ENCODE results near the gene CT47A7. TPM values are rescaled to one million over a fixed set of nuclear protein-coding genes. Genes with fewer than 3 reads are reported as not detected.
"Not testable (repeated sequence)": the region's sequence is repeated elsewhere in the genome, so short reads cannot be mapped to it uniquely, and the experiment has no call there.

Gene CT47A7
- total RNA-seq (not detected), polyA plus RNA-seq (not detected)
- long read RNA-seq, donor 1, result 0 reads
- long read RNA-seq, donor 2, result 0 reads
- long read RNA-seq, donor 3, result 0 reads
- long read RNA-seq, donor 4, result 0 reads
- long read RNA-seq, donor 5, result 0 reads
- long read RNA-seq, donor 6, result 0 reads
- long read RNA-seq, donor 7, result 0 reads
- long read RNA-seq, donor 8, result 0 reads
- long read RNA-seq, donor 9, result 0 reads
- long read RNA-seq, donor 10, result 0 reads

DNA sequence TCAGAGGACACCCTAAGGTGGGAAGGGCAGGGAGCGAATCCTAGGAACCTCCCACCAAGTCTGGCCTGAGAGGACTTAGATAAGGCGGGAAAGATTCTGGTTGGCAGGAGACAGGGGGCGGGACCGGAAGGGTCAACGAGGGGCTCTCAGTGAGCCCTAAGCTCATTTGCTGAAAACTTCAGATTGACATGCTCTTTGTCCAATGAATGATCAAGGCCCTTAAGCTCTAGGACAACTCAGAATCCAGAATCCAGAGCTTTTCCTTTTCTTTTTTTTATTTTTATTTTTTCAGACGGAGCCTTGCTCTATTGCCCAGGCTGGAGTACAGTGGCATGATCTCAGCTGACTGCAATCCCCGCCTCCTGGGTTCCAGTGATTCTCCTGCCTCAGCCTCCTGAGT is at the start of gene CT47A7:
TSS of gene CT47A7 (minus strand) at position 101 of the 400 bp plus-strand sequence. CDS start 255 bp downstream, outside the sequence.
- WGBS, result no CpG with 5 or more reads among the region's 7 CpGs

DNA sequence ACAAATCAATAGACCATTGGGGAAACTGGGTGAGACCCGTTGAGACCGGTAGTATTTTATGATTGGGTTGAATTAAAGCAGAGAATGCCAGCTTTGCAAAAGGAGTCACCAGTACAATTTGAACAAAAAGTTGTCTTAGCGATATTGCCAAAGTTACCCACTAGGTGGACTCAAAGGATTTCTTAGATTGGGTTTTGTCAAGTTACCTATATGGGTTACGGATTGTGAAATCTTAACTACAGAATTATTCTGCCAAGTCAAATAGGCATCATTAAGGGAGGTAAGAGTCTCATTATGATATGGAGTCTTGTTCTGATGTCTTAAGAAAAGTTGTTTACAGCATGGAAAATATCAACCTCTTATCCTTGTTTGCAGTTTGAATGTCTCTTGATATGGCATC is 44.2 kb upstream of the CT47A7 start:
- Histone ChIP-seq H3K27ac (ENCODE audit: low read depth in 1 of 2, low read length in 1 of 2) (no peak overlapping the region), H3K4me3 (ENCODE audit: low read length in 2 of 2) (no peak overlapping the region), H3K36me3 (ENCODE audit: control insufficient read depth in 2 of 2, insufficient read depth in 2 of 2, low read length in 1 of 2) (no peaks in the 10 kb centered on the region), H3K27me3 (ENCODE audit: control insufficient read depth in 2 of 2, insufficient read depth in 1 of 2, low read length in 1 of 2) (no peaks in the 10 kb centered on the region), H3K4me1 (ENCODE audit: control insufficient read depth in 2 of 2, insufficient read depth in 2 of 2, low read length in 2 of 2) (no peaks in the 10 kb centered on the region), H3K9me3 (ENCODE audit: control insufficient read depth in 2 of 2, insufficient read depth in 1 of 2, low read length in 1 of 2) (no peaks in the 10 kb centered on the region)
- no peak for DNase-seq (ENCODE audit: low read depth in 6 of 9, low spot score in 9 of 9)
- WGBS, result 68% methylated on average over 4 of the region's 4 CpGs

More for the DNA sequence above, at the start of gene CT47A7:
- not testable (repeated sequence) for H3K4me1 ChIP-seq (ENCODE audit: control insufficient read depth in 2 of 2, insufficient read depth in 2 of 2, low read length in 2 of 2); H3K4me3 ChIP-seq (ENCODE audit: low read length in 2 of 2); H3K27me3 ChIP-seq (ENCODE audit: control insufficient read depth in 2 of 2, insufficient read depth in 1 of 2, low read length in 1 of 2); H3K9me3 ChIP-seq (ENCODE audit: control insufficient read depth in 2 of 2, insufficient read depth in 1 of 2, low read length in 1 of 2); H3K27ac ChIP-seq (ENCODE audit: low read depth in 1 of 2, low read length in 1 of 2); H3K36me3 ChIP-seq (ENCODE audit: control insufficient read depth in 2 of 2, insufficient read depth in 2 of 2, low read length in 1 of 2); DNase-seq (ENCODE audit: low read depth in 6 of 9, low spot score in 9 of 9)

- H3K27me3 ChIP-seq (ENCODE audit: control insufficient read depth in 2 of 2, insufficient read depth in 1 of 2, low read length in 1 of 2), result no peaks in the 10 kb centered on the region
- no peak overlapping the region for H3K27ac ChIP-seq (ENCODE audit: low read depth in 1 of 2, low read length in 1 of 2)
- DNase-seq (ENCODE audit: low read depth in 6 of 9, low spot score in 9 of 9), result no peak
- no peaks in the 10 kb centered on the region for H3K9me3 ChIP-seq (ENCODE audit: control insufficient read depth in 2 of 2, insufficient read depth in 1 of 2, low read length in 1 of 2)
- no peak overlapping the region for H3K4me3 ChIP-seq (ENCODE audit: low read length in 2 of 2)
- 90% methylated on average over 3 of the region's 3 CpGs for WGBS
- no peaks in the 10 kb centered on the region for H3K36me3 ChIP-seq (ENCODE audit: control insufficient read depth in 2 of 2, insufficient read depth in 2 of 2, low read length in 1 of 2)
- no peaks in the 10 kb centered on the region for H3K4me1 ChIP-seq (ENCODE audit: control insufficient read depth in 2 of 2, insufficient read depth in 2 of 2, low read length in 2 of 2)
Measured at GRCh38 chrX:120999413-120999812, 43.0 kb upstream of the CT47A7 start.

DNA sequence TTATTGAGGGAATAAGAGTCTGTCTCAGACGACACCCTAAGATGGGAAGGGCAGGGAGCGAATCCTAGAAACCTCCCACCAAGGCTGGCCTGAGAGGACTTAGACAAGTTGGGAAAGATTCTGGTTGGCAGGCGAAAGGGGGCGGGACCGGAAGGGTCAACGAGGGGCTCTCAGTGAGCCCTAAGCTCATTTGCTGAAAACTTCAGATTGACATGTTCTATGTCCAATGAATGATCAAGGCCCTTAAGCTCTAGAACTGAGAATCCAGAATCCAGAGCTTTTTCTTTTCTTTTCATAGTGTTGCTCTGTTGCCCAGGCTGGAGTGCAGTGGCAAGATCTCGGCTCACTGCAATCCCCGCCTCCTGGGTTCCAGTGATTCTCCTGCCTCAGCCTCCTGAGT is 29.3 kb upstream of the CT47A7 start, which contains the start of gene CT47A1:
TSS of gene CT47A1 (minus strand) at position 101 of the 400 bp plus-strand sequence. CDS start 231 bp downstream, outside the sequence.
- DNase-seq (ENCODE audit: low read depth in 6 of 9, low spot score in 9 of 9); H3K4me3 ChIP-seq (ENCODE audit: low read length in 2 of 2); H3K27ac ChIP-seq (ENCODE audit: low read depth in 1 of 2, low read length in 1 of 2); H3K36me3 ChIP-seq (ENCODE audit: control insufficient read depth in 2 of 2, insufficient read depth in 2 of 2, low read length in 1 of 2); H3K9me3 ChIP-seq (ENCODE audit: control insufficient read depth in 2 of 2, insufficient read depth in 1 of 2, low read length in 1 of 2); H3K27me3 ChIP-seq (ENCODE audit: control insufficient read depth in 2 of 2, insufficient read depth in 1 of 2, low read length in 1 of 2); H3K4me1 ChIP-seq (ENCODE audit: control insufficient read depth in 2 of 2, insufficient read depth in 2 of 2, low read length in 2 of 2): not testable (repeated sequence)
- WGBS, result no CpG with 5 or more reads among the region's 8 CpGs

Other genes starting within 250 kb of the CT47A7 start
- gene CT47B1, start 80.7 kb downstream of the CT47A7 start, total RNA-seq, result not detected
- gene CT47B1, start 80.7 kb downstream of the CT47A7 start, polyA plus RNA-seq, result not detected
- not detected for gene CT47A11, start 19.4 kb downstream of the CT47A7 start, total RNA-seq
- gene CT47A11, start 19.4 kb downstream of the CT47A7 start, polyA plus RNA-seq, result not detected
- not detected for gene CT47A10, start 14.6 kb downstream of the CT47A7 start, total RNA-seq
- gene CT47A10, start 14.6 kb downstream of the CT47A7 start, polyA plus RNA-seq, result not detected
- not detected for gene CT47A9, start 9.7 kb downstream of the CT47A7 start, total RNA-seq
- not detected for gene CT47A9, start 9.7 kb downstream of the CT47A7 start, polyA plus RNA-seq
- gene CT47A8, start 4.9 kb downstream of the CT47A7 start, total RNA-seq, result not detected
- gene CT47A8, start 4.9 kb downstream of the CT47A7 start, polyA plus RNA-seq, result not detected
- gene CT47A6, start 4.9 kb upstream of the CT47A7 start, total RNA-seq, result not detected
- not detected for gene CT47A6, start 4.9 kb upstream of the CT47A7 start, polyA plus RNA-seq
- not detected for gene CT47A5, start 9.7 kb upstream of the CT47A7 start, total RNA-seq
- not detected for gene CT47A5, start 9.7 kb upstream of the CT47A7 start, polyA plus RNA-seq
- gene CT47A4, start 14.6 kb upstream of the CT47A7 start, total RNA-seq, result not detected
- gene CT47A4, start 14.6 kb upstream of the CT47A7 start, polyA plus RNA-seq, result not detected
- gene CT47A3, start 19.5 kb upstream of the CT47A7 start, total RNA-seq, result not detected
- gene CT47A3, start 19.5 kb upstream of the CT47A7 start, polyA plus RNA-seq, result not detected
- not detected for gene CT47A2, start 24.3 kb upstream of the CT47A7 start, total RNA-seq
- gene CT47A2, start 24.3 kb upstream of the CT47A7 start, polyA plus RNA-seq, result not detected
- not detected for gene CT47A1, start 29.2 kb upstream of the CT47A7 start, total RNA-seq
- gene CT47A1, start 29.2 kb upstream of the CT47A7 start, polyA plus RNA-seq, result not detected
- gene GLUD2, start 91.0 kb upstream of the CT47A7 start, total RNA-seq, result 0.71 TPM
- 0.23 TPM for gene GLUD2, start 91.0 kb upstream of the CT47A7 start, polyA plus RNA-seq